Peyer's patch (tissue), 4 donors: ENCODE measurements around the gene ACTL7B.

Experiments used
- CTCF ChIP-seq, 6 experiments: fragments of 450-650 bp in 4 of 6; fragments of 200-600 bp in 2 of 6; sonication (generic) in 1 of 6; IDR thresholded peaks; one replicate each; pipeline ENCODE4 v1.5.1; 2017 to 2019; ENCODE audit warnings: antibody characterized with exemption in 6 of 6, mild to moderate bottlenecking in 3 of 6, moderate library complexity in 1 of 6
- POLR2A ChIP-seq, 2 donors: fragments of 450-650 bp; IDR thresholded peaks; one replicate each; pipeline ENCODE4 v1.5.1; 2017; ENCODE audit warnings: antibody characterized with exemption in 2 of 2, mild to moderate bottlenecking in 2 of 2, moderate library complexity in 2 of 2

GRCh38 chr9:108889649-108890067 is 33.9 kb upstream of the ACTL7B start:
- TF ChIP-seq POLR2A (IDR thresholded peaks at IDR 0.05) (no peak), CTCF (IDR thresholded peaks at IDR 0.05) (peak in 2 of 6 experiments; percentile 11 to 26)
